DMS53 (cell line): ENCODE measurements around the gene AKR1C4.
"Not testable (repeated sequence)": the region's sequence is repeated elsewhere in the genome, so short reads cannot be mapped to it uniquely, and the experiment has no call there.

ENCODE experiments used
- DNase-seq: peaks from one replicate; lab custom pipeline; 2025; lab: John Stamatoyannopoulos, UW

The AKR1C4 gene

DNA sequence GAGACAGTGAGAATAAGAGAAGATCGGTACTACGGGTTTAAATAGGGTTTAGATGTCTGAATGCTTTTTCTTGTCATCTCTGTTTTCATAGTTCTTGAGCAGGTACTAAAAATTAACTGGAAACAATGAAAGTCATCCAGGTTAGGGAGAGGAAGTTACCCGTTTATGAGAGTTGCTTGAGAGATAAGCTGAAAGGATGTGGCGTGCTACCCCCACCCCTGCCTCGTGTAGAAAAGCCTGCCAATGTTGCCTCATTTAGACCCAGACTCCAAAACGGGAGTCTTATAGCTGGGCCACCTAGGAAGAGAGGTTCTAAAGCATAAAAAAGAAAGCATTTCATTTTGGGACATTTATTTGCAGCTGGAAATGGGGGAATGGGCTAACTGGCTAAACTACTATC lies 10.2 kb downstream of the AKR1C4 start:
- DNase-seq: no peak

DNA sequence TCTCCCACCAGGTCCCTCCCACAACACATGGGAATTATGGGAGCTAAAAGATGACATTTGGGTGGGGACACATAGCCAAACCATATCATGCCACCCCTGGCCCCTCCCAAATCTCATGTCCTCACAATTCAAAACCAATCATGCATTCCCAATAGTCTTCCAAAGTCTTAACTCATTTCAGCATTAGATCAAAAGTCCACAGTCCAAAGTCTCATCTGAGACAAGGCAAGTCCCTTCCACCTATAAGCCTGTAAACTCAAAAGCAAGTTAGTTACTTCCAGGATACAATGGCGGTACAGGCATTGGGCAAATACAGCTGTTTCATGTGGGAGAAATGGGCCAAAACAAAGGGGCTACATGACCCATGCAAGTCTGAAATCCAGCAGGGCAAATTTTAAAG lies 13.1 kb downstream of the AKR1C4 start:
- DNase-seq: not testable (repeated sequence)

DNA sequence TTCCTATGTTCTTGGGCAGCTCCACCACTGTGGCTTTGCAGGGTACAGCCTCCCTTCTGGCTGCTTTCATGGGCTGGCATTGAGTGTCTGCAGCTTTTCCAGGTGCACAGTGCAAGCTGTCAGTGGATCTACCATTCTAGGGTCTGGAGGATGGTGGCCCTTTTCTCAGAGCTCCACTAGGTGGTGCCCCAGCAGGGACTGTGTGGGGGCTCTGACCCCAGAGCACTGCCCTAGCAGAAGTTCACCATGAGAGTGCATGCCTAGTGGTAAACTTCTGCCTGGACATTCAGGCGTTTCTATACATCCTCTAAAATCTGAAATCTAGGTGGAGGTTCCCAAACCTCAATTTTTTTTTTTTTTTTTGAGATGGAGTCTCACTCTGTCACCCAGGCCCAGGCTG lies 13.6 kb downstream of the AKR1C4 start:
- DNase-seq: peak; percentile 25

DNA sequence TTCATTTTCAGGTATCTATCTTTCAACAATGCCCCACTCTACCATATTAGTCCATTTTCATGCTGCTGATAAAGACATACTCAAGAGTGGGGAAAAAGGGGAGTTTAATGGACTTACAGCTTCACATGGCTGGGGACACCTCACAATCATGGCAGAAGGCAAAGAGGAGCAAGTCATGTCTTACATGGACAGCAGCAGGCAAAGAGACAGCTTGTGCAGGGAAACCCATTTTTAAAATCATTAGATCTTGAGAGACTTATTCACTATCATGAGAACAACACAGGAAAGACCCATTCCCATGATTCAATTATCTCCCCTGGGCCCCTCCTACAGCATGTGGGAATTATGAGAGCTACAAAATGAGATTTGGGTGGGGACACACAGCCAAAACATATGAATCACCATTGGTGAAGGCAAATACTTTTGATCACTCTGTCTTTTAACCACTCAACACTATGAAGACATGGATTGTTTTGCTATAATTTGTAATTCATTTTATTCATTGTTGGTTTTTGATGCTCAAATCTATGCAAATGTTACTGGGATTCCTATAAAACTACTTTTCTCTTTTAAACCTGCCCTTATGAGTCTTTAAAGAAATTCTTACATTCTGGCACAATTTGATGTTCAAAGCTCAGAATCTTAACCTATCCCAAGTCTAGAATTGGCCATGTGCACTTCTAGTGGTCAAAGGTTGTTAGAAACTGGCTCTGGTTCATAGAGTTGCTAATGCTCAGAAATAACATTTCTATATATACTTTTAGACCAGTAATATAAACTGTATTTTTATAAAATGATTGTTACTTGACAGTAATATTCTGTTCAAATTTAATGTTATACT lies 15.3 kb downstream of the AKR1C4 start:
- no peak for DNase-seq

DNA sequence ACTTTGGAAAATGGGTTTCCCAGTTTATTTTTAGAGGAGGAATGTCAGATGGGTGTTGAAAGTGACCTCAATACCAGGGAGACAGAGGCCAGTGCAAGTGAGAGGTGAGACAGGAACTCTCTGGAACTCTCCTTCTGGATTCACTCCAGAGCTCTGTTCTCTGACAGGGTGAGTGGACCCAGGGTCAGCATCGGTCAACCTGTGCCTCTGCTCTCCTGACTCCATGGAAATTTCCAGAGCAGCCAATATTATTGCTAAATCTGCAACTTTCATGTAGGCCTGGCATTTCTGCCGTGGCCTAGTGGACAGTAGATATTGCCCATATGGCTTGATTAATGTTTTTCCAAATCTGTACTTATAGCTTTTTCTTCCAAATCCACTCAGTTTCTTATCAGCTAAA lies 20.2 kb downstream of the AKR1C4 start:
- DNase-seq: no peak

DNA sequence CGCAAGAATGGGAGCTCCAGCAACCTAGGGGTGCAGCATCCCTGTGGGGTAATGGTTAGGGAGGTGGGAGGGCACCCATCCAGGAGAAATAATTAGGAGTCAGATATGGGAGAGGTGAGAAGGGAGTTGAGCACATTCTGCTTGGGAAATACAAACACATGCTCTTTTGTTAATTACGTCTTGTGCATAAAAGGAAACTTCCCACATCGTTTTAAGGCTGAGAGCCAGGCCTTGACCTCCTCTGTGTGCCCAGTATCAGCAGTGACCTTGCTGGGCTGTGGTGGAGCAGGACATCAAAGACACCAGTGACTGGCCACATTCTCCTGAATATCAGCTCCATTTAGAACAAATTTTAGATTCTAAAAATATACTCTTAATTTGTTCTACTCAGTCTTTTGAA lies 22.6 kb downstream of the AKR1C4 start:
- DNase-seq: no peak

DNA sequence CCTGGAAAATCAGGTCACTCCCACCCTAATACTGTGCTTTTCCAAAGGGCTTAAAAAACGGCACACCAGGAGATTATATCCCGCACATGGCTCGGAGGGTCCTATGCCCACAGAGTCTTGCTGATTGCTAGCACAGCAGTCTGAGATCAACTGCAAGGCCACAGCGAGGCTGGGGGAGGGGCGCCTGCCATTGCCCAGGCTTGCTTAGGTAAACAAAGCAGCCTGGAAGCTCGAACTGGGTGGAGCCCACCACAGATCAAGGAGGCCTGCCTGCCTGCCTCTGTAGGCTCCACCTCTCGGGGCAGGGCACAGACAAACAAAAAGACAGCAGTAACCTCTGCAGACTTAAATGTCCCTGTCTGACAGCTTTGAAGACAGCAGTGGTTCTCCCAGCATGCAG lies 26.3 kb downstream of the AKR1C4 start:
- DNase-seq: peak; percentile 11

DNA sequence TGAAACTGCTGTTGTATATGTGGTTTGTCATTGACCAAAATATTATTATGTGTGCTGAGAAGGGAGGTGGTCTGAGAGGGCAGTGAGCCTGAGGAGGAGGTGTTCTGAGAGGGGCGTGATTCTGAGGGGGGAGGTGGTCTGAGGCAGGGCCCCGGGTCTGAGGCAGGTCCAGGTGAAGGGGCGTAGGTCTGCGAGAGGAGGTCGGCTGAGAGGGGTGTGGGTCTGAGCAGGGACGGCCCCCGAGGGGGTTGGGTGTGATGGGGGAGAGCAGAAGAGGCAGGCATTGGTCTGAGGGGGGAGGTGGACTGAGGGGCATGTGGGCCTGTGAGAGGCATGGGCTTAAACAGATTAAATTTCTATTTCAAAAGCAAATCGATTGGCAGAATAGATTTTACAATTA lies 32.4 kb downstream of the AKR1C4 start:
- DNase-seq: no peak

DNA sequence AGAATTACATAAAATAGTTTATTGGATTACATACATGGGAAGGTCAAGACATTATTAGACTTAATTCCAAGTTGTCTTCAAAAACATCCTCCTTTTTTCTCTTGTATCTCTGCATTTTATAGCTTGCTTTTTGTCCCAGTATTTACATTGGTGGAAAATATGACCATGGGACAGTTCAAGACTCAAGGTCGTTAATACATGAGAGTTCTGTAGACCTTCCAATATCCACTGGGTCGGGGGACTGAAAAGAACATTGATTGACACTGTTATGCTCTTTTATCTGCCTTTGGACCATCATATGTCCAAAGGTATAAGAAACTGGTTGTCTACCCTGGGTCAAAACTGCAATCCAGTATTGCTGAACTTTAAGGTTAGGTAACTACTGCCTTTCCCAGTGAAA lies 36.7 kb downstream of the AKR1C4 start:
- DNase-seq: no peak

DNA sequence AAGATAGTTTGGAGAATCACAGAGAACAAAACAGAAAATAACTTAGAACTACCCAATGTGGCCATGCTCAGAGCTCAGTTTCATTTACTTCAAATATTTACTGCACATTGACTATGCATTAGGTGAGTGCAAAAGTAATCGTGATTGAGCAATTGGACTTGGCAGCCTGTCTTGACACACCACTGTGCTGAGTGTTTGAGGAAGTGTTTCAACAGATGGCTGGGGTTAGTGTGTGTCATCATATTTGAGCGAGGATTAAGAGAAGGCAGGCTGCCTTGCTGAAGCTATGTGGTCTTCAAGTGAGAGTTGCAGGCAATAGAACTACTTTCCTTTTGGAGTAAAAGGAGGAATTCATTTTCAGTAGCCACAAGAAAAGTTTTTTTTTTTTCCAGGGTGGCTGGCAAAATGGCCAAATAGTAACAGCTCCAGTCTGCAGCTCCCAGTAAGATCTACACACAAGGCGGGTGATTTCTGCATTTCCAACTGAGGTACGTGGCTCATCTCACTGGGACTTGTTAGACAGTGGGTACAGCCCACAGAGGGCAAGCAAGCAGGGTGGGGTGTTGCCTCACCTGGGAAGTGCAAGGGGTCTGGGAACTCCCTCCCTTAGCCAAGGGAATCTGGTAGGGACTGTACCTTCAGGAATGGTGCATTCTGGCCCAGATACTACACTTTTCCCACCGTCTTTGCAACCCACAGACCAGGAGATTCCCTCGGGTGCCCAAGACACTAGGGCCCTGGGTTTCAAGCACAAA lies 37.6 kb downstream of the AKR1C4 start:
- peak; percentile 83 for DNase-seq

DNA sequence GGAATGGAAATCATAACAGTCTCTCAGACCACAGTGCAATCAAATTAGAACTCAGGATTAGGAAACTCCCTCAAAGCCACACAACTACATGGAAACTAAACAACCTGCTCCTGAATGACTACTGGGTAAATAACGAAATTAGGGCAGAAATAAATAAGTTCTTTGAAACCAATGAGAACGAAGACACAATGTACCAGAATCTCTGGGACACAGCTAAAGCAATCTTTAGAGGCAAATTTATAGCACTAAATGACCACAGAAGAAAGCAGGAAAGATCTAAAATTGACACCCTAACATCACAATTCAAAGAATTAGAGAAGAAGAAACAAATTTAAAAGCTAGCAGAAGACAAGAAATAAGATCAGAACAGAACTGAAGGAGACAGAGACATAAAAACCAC lies 40.9 kb downstream of the AKR1C4 start:
- DNase-seq: not testable (repeated sequence)

DNA sequence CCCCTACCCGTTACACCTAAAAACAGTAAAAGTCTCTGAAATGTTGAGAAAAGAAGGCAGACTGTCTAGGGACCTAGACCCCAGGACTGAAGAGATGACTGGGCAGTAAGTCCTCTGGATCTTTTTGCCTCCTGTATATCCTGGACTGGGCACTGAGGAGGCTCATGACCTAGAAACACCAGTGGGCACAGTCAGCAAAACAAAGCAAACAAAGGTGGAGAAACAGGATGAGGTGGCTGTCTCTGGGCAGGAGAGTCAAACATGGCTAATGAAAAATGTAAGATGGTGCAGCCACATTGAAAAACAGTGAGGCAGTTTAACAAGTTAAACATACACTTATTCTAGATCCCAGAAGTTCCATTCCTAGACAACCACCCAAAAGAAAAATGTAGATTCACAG lies 45.9 kb downstream of the AKR1C4 start:
- no peak for DNase-seq

DNA sequence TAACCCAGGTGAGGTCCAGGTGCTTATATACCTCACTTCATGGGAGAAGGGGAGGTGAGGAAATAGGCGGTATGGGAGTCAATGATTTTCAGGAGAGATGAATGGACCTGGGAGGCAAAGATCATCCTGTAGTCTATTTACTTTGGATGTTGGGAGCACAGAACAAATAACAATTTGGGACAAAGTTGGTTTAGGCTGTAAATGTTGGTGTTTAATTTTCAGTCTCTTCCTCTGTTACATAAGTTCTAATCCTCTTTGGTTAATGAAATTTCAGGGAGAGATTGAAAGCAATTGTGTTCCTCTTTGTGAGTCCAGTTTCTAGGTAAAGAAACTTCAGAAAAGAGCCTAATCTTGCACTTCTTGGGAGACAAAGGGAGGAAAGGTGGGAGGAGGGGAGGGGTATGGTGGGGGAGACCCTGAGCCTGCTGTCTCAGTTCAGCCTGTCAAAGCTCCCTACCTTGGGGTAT lies 46.9 kb downstream of the AKR1C4 start:
- DNase-seq: no peak

DNA sequence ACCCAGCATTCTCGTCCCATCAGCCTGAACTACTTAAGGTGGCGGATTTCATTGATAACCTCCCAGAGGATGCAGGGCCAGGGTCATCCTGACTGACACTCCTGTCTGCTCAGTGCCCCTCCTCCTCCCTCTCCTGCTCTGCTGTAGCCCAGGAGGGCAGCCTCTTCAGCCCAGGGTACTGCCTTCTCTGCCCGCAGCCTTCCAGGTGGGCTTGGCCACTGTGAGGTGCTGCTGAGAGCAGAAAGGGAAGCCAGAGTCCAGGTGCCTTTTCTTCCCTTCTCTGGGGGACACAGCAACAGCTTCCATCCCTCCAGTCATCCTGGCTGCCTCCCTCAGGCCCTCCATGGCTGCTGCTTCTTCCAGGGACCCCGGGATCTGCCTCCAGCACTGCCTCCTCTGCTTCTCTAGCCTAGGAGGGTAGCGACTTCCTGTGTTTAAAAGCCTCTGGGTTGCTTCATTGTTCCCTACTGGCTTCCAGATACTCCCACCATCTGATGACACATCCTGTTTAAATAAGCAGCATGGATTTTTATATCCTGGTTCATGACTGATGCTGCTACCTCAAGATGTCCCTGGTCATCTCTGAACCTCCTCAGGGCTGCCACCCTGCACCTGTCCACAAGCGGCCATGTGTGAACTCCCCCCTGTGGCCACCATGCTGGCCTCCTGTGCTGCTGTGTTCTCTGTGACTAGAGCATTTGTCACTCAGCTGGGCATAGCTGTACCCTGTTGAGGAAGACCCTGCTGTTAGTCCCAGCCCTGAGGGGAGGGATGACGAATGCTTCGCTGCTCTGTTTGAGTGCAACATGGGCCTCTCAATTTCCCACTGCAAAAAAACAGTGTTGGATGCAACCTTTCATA lies 55.8 kb downstream of the AKR1C4 start:
- peak; percentile 56 for DNase-seq

DNA sequence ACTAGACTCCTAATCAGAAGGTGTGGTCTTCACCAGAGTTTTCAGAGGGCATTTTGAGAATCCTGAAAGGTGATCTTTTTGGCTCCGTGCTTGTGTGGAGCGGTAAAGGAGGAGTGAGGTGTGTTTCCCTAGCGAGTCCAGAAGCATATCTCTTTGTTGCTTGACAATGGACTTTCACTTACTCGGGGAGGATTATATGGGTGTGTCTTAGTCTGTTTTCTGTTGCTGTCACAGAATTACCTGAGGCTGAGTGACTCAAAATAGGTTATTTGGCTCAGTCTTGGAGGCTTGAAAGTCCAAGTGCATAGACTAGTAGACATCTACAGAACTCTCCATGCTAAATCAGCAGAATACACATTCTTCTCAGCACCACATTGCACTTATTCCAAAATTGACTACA lies 57.9 kb downstream of the AKR1C4 start:
- DNase-seq: no peak

DNA sequence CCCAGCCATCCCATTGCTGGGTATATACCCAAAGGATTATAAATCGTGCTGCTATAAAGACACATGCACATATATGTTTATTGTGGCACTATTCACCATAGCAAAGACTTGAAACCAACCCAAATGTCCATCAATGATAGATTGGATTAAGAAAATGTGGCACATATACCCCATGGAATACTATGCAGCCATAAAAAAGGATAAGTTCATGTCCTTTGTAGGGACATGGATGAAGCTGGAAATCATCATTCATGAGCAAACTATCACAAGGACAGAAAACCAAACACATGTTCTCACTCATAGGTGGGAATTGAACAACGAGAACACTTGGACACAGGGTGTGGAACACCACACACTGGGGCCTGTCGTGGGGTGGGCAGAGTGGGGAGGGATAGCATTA lies 61.1 kb downstream of the AKR1C4 start:
- not testable (repeated sequence) for DNase-seq

DNA sequence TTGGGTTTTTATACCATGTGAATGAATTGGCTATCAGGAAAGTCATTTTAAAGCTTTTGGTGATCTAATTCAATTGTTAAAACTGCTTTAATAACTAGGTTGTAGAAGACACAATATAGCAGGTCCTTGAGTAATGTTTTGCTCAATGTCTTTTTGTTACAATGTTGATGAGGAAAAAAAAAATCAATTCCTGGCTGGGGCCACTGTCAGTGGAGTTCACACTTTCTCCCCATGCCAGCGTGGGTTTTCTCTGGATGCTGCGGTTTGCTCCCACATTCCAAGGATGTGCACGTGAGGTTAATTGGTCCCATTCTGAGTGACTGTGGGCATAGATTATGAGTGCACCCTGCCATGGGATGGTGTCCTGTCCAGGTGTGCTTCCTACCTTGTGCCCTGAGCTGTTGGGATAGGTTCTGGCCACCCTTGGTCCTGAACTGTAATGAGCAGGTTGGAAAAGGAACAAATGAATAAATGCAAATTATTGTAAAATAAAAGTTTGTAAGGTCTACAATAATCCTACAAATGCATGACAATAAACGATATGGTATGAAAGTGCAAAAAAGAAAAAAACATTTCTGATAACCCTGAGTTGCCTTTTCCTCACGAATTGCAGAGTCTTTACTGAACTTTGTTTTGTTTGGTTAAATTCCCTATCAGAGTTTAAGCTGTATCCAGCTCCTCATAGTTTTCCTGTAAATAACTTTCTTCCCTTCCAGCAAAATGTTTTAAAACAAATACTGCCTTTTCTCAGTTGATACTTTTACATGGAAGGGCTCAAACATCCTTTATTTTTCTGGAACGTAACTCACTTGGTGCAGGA lies 62.7 kb downstream of the AKR1C4 start:
- no peak for DNase-seq

DNA sequence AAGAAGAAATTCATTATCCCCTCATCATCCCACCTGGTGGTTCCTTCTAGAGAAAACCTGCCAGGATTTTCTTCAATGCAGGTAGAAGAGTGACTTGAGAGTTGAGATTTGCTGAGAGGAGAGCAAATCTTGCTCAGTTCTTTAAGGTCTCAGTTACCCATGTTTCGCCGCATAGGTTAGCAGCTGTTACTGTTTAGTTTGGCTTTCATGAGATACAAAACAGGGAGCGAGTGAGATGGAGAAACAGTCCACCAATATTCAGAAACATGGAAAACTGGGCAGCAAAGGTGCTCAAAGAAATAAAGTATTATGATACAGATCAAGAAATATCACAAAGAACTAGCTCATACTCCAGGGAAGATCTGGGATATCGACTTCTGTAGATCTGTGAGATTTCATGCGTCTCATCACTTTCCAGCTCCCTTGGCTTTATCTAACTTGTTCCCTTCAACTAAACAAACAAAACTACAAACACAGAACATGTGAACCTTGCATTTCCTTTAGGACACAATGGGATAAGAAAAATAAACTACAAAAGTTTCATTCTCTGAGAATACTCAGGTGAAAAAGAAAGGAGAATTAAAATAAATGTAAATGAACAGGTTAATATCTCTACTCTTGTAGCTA lies 63.4 kb downstream of the AKR1C4 start:
- no peak for DNase-seq

DNA sequence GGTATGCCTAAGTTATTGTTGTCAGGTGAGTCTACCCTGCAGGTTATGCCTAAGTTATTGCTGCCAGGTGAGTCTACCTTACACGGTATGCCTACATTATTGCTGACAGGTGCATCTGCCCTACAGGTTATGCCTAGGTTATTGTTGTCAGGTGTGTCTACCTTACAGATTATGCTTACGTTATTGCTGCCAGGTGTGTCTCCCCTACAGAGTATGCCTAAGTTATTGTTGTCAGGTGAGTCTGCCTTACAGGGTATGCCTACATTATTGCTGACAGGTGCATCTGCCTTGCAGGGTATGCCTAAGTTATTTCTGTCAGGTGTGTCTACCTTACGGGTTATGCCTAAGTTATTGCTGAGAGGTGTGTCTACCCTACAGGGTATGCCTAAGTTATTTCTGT lies 64.2 kb downstream of the AKR1C4 start:
- no peak for DNase-seq

DNA sequence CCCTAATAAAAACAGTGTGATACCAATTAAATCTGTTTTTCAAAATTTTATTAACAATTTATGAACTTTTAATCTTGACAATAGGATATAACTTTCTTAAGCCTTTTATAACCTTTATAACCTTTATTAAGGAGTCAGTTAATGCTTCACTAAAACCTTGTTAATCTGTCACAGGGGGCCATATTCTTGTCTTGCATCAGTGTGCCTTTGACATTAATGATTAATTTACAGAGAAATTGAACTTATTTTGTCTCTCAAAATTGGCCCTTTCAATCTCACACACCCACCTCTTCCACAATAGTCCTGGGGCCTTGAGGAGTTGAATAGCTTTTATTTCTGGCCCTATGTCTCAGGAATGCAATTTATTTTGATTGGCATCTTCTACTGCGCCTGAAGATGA lies 68.5 kb downstream of the AKR1C4 start:
- DNase-seq: no peak

DNA sequence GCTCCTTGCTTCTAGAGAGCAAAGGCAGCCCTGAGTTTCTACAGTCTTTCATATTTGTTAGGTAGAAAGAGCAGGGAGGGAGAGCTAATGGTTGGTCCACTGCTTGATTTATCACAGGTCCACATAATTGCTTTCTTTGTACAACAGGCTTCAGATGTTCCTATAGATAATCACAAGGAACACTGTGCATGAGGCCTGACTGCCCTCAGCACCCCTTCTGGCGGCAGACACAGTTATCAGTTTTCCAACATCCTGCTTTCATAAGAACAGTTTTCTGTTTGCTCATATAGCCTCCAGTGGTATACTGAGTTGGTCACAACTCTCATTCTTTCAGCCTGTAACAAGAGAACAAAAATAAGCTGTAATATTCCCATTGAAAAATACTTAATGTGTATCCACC lies 69.7 kb downstream of the AKR1C4 start:
- DNase-seq: no peak
